ENCODE data around the gene LRP1B. TPM values are rescaled to one million over a fixed set of nuclear protein-coding genes. Genes with fewer than 3 reads are reported as not detected.

LRP1B gene
- total RNA-seq, 1 experiment from 2014 or later = 0.21 TPM

DNA sequence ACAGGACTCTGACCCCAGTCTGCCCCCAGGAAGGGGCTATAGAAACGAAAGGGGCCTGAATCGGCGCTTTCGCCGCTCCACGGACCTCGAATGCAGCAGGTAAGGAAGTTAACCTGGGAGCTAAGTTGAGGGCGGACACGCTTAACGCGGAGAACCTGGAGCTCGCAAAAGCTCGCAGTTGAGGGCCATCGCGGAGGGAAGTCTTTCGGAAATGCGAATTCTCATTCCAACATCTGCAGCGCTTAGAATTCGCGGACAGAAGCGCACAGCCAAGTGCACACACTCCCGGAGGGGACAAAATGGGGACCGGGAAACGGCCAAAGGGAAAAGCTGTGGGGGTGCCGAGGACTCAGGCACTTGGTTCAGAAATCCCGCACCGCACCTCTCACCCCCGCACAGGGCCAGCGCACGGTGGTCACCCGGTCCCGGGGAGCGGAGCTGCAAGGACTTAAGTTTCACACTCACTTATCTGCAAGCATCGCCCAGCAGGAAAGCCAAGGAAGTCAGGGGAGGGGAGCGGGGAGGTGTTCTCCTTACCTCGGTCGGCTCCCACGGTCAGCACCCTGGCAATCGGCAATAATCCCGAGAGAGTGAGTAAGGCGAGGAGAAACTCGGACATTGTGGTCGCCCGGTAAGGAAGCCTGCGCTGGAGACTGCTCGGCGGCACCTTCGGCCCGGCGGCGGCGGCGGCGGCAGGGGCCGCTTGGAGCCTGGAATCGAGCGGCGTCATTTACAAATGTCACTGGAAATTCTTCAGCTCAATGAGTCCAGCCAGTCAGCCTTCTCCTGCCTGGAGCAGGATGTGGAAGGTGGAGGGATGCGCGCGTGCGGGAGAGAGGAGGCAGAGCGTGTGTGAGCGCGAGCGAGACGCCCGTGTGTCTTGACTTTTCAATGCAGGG lies 456 bp downstream of the LRP1B start:
- H3K27me3 Mint-ChIP-seq (ENCODE audit: unreplicated experiment) = no peaks in the 10 kb centered on the region
- CTCF ChIA-PET = interaction anchor here (0.9 to 1.6 kb wide), 3 partner anchors 9 to 473 kb away, joined by 3 to 5 read pairs (median 4); no protein-coding TSS in a partner anchor
- intact Hi-C loops (cut with micrococcal nuclease; ENCODE audit: unreplicated experiment) = loop anchor here (10.0 kb wide), 1 partner anchor 186 kb away; no protein-coding TSS in a partner anchor

DNA sequence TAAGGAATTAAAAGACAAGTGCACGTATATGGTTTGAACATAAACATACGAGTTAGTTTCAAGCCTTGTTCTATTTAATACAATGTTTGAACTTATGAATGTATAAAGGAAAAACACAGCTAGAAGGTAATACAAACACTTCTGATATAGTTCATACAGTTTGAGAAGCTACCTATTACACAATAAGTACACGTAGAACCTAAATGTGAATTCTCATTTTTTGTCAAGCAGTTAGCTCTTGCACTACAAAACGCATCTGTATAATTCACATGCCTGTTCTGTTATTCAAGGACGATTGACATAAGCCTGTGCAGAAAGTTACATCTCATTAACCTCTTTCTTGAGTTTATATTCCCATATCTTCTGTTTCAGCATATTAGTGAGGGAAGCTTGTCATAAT lies 2.7 kb downstream of the LRP1B start:
- Mint-ChIP-seq H3K36me3 (ENCODE audit: insufficient read depth, unreplicated experiment) (peaks cover 18% of the 10 kb centered on the region), H3K4me3 (ENCODE audit: low read depth, unreplicated experiment) (no peak overlapping the region), H3K9me3 (ENCODE audit: low read depth, unreplicated experiment) (no peaks in the 10 kb centered on the region), H3K27me3 (ENCODE audit: unreplicated experiment) (no peaks in the 10 kb centered on the region), H3K27ac (ENCODE audit: unreplicated experiment) (no peak overlapping the region), H3K4me1 (ENCODE audit: low read depth, unreplicated experiment) (peaks cover 8% of the 10 kb centered on the region)
- TF ChIP-seq, protein P1, sequence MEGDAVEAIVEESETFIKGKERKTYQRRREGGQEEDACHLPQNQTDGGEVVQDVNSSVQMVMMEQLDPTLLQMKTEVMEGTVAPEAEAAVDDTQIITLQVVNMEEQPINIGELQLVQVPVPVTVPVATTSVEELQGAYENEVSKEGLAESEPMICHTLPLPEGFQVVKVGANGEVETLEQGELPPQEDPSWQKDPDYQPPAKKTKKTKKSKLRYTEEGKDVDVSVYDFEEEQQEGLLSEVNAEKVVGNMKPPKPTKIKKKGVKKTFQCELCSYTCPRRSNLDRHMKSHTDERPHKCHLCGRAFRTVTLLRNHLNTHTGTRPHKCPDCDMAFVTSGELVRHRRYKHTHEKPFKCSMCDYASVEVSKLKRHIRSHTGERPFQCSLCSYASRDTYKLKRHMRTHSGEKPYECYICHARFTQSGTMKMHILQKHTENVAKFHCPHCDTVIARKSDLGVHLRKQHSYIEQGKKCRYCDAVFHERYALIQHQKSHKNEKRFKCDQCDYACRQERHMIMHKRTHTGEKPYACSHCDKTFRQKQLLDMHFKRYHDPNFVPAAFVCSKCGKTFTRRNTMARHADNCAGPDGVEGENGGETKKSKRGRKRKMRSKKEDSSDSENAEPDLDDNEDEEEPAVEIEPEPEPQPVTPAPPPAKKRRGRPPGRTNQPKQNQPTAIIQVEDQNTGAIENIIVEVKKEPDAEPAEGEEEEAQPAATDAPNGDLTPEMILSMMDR (IDR thresholded peaks at IDR 0.05; ENCODE audit: unreplicated experiment) = no peak
- intact Hi-C loops (cut with micrococcal nuclease; ENCODE audit: unreplicated experiment) = no loop called here
- no peak for DNase-seq
- BruUV-seq (replicated peaks) = no TSS peak
- CTCF ChIA-PET = interaction anchor here (0.7 kb wide), 1 partner anchor 202 kb away, joined by 3 read pairs; no protein-coding TSS in a partner anchor

More for the DNA sequence above, 456 bp downstream of the LRP1B start:
- TF ChIP-seq, protein P1 (IDR thresholded peaks at IDR 0.05; ENCODE audit: unreplicated experiment) = no peak
- Mint-ChIP-seq H3K27ac (ENCODE audit: unreplicated experiment) (peak overlapping the region; percentile 11), H3K36me3 (ENCODE audit: insufficient read depth, unreplicated experiment) (peaks cover 18% of the 10 kb centered on the region), H3K4me3 (ENCODE audit: low read depth, unreplicated experiment) (peak overlapping the region; percentile 87), H3K4me1 (ENCODE audit: low read depth, unreplicated experiment) (peaks cover 8% of the 10 kb centered on the region), H3K9me3 (ENCODE audit: low read depth, unreplicated experiment) (no peaks in the 10 kb centered on the region)
- DNase-seq = peak; percentile 26
- BruUV-seq (replicated peaks) = no TSS peak

DNA sequence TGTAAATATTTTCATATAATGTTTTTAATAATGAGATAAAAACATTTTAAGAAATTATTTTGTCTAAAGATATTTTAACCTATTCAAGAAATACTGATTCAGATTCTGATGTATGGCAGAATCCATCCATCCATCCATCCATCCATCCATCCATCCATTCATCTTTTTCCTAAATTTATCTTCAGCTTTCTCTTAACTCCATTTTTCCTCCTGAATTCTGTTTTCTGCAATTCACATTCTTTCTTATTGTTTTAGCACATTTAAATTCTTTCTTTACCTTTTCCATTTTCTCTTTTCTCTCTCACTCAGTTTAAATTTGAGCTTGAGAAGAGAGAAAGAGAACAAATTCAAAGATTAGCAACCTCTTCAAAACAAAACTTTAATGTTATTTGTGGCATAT lies 3.6 kb downstream of the LRP1B start:
- BruUV-seq (replicated peaks) = no TSS peak
- no peak for DNase-seq
- Mint-ChIP-seq H3K4me1 (ENCODE audit: low read depth, unreplicated experiment) (peaks cover 8% of the 10 kb centered on the region), H3K36me3 (ENCODE audit: insufficient read depth, unreplicated experiment) (peaks cover 18% of the 10 kb centered on the region), H3K4me3 (ENCODE audit: low read depth, unreplicated experiment) (no peak overlapping the region), H3K27me3 (ENCODE audit: unreplicated experiment) (no peaks in the 10 kb centered on the region), H3K27ac (ENCODE audit: unreplicated experiment) (no peak overlapping the region), H3K9me3 (ENCODE audit: low read depth, unreplicated experiment) (no peaks in the 10 kb centered on the region)
- CTCF ChIA-PET = no interaction called here
- TF ChIP-seq, protein P1 (IDR thresholded peaks at IDR 0.05; ENCODE audit: unreplicated experiment) = no peak
- intact Hi-C loops (cut with micrococcal nuclease; ENCODE audit: unreplicated experiment) = no loop called here

DNA sequence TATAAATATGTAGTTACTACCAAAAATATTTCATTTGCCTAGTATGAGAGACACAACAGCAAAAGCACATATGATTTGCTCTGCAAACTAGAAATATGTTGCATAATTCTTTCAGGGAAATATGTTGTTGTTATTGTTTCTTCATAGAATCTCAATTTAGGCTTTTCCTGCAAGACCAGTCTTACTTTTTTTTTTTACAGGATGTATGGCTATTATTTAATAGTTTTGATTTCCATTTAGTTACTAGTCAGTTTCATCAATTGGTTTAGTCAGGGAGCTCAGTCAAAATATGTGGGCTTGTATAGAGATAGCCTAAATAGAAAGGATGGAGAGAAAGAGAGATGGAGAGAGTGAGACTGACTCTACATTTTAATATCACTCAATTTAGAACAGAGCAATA lies 6.1 kb downstream of the LRP1B start:
- Mint-ChIP-seq H3K4me1 (ENCODE audit: low read depth, unreplicated experiment) (no peaks in the 10 kb centered on the region), H3K9me3 (ENCODE audit: low read depth, unreplicated experiment) (no peaks in the 10 kb centered on the region), H3K4me3 (ENCODE audit: low read depth, unreplicated experiment) (no peak overlapping the region), H3K27me3 (ENCODE audit: unreplicated experiment) (no peaks in the 10 kb centered on the region), H3K36me3 (ENCODE audit: insufficient read depth, unreplicated experiment) (no peaks in the 10 kb centered on the region), H3K27ac (ENCODE audit: unreplicated experiment) (no peak overlapping the region)
- TF ChIP-seq, protein P1 (IDR thresholded peaks at IDR 0.05; ENCODE audit: unreplicated experiment) = no peak
- no TSS peak for BruUV-seq (replicated peaks)
- DNase-seq = no peak
- intact Hi-C loops (cut with micrococcal nuclease; ENCODE audit: unreplicated experiment) = no loop called here
- CTCF ChIA-PET = no interaction called here
